GM13977 (cell line): Measurements from ENCODE around the gene AGO4.
"Not testable (repeated sequence)": the region's sequence is repeated elsewhere in the genome, so short reads cannot be mapped to it uniquely, and the experiment has no call there.

ENCODE experiments used
- DNase-seq: peaks from one replicate; pipeline ENCODE4 v3.0.0; 2012; ENCODE audit warnings: low spot score
- CTCF ChIP-seq: IDR thresholded peaks from 2 replicates; pipeline ENCODE4 v1.5.1; 2012; ENCODE audit warnings: mild to moderate bottlenecking, control low read depth; ENCODE audit not compliant: insufficient read depth; ENCODE audit errors: extremely low read depth, missing control alignments
- in situ Hi-C: fragments of 300-500 bp; cut with MboI; formaldehyde crosslinking; loops from one replicate; pipeline ENCODE4 v1.12.0; 2022; ENCODE audit warnings: low sequenced_read_pairs, low pct_unique_long_range_greater_than_20kb, mixed read lengths, inconsistent platforms; ENCODE audit not compliant: unreplicated experiment

Gene AGO4

GRCh38 chr1:35873243-35873750, 65.5 kb downstream of the AGO4 start:
- no peak for TF ChIP-seq CTCF
- in situ Hi-C loops: no loop called here
- DNase-seq: no peak

- in situ Hi-C loops, DNase-seq: not testable (repeated sequence)
Observed at GRCh38 chr1:35874115-35874514, 66.3 kb downstream of the AGO4 start.

GRCh38 chr1:35876988-35877387, 69.2 kb downstream of the AGO4 start:
- TF ChIP-seq CTCF: no peak
- DNase-seq: no peak

GRCh38 chr1:35881850-35882273, 74.0 kb downstream of the AGO4 start:
- TF ChIP-seq CTCF: no peak
- in situ Hi-C loops: no loop called here
- DNase-seq: no peak

More at GRCh38 chr1:35876988-35877387, 69.2 kb downstream of the AGO4 start:
- in situ Hi-C loops: no loop called here

GRCh38 chr1:35882586-35882944, 74.7 kb downstream of the AGO4 start:
- in situ Hi-C loops: no loop called here
- no peak for TF ChIP-seq CTCF
- DNase-seq: no peak

GRCh38 chr1:35882945-35883634, 75.3 kb downstream of the AGO4 start, which contains the start of gene AGO1:
AGO1 (plus strand) TSS chr1:35883209; CDS start chr1:35883422, 213 bp downstream.
- peak; percentile 100 for DNase-seq
- in situ Hi-C loops: no loop called here
- TF ChIP-seq CTCF: peak; percentile 98

GRCh38 chr1:35883635-35884101, 75.9 kb downstream of the AGO4 start:
- no peak for TF ChIP-seq CTCF
- in situ Hi-C loops: no loop called here
- peak; percentile 85 for DNase-seq
